ENCODE data around the gene TBC1D20. TPM values are rescaled to one million over a fixed set of nuclear protein-coding genes. Genes with fewer than 3 reads are reported as not detected.

TBC1D20 gene
- total RNA-seq, 1 donor from 2014 or later = 40.6 TPM

DNA sequence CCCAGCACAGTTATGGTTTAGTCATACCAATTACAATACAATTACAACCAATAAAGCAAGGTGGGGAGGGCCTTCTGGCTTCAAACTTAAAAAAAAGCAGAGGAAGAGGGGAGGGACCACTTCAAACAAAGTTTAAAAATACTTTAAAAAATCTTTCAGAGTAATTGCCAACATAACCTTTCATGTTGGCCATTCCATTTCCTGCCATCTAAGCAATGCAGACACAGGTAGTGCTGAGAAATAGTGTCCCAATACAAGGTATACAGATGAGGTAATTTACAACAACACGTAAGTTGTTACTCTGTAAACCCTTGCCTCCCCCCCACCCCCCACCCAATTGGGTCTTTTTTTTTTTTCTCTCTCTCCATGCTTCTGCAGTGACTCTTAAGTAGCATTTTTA, 18.8 kb upstream of the TBC1D20 start:
- no peak overlapping the region for H3K27ac Mint-ChIP-seq (ENCODE audit: unreplicated experiment)
- Histone ChIP-seq H3K4me3 (ENCODE audit: insufficient read depth, low read depth, low read length) (no peak overlapping the region), H3K9me3 (ENCODE audit: insufficient read depth, low read depth, low read length) (no peaks in the 10 kb centered on the region), H2AFZ (ENCODE audit: low read depth, low read length) (no peak overlapping the region), H3K36me3 (ENCODE audit: insufficient read depth, low read length) (peaks cover 50% of the 10 kb centered on the region), H3K79me2 (ENCODE audit: insufficient read depth, low read length) (no peaks in the 10 kb centered on the region), H4K20me1 (ENCODE audit: insufficient read depth, low read length) (peaks cover 31% of the 10 kb centered on the region), H3K27ac (ENCODE audit: low read depth, low read length) (no peak overlapping the region), H3K4me1 (ENCODE audit: insufficient read depth, low read length) (peaks cover 4% of the 10 kb centered on the region), H3K9ac (ENCODE audit: low read length) (no peak overlapping the region), H3K4me2 (ENCODE audit: low read length) (no peak overlapping the region), H3K27me3 (ENCODE audit: insufficient read depth, low read length) (no peaks in the 10 kb centered on the region)
- FAIRE-seq (no peak), DNase-seq (ENCODE audit: low read depth) (no peak)
- no peaks in the 10 kb centered on the region for H3K9me3 Mint-ChIP-seq (ENCODE audit: unreplicated experiment)
- no peak overlapping the region for H3K4me3 Mint-ChIP-seq (ENCODE audit: unreplicated experiment)
- no peak for TF ChIP-seq EZH2 (IDR thresholded peaks at IDR 0.05; ENCODE audit: insufficient read depth, low read length)
- peaks cover 17% of the 10 kb centered on the region for H3K36me3 Mint-ChIP-seq (ENCODE audit: low read depth, unreplicated experiment)
- peaks cover 12% of the 10 kb centered on the region for H3K4me1 Mint-ChIP-seq (ENCODE audit: low read depth, unreplicated experiment)
- no peaks in the 10 kb centered on the region for H3K27me3 Mint-ChIP-seq (ENCODE audit: low read depth, unreplicated experiment)

DNA sequence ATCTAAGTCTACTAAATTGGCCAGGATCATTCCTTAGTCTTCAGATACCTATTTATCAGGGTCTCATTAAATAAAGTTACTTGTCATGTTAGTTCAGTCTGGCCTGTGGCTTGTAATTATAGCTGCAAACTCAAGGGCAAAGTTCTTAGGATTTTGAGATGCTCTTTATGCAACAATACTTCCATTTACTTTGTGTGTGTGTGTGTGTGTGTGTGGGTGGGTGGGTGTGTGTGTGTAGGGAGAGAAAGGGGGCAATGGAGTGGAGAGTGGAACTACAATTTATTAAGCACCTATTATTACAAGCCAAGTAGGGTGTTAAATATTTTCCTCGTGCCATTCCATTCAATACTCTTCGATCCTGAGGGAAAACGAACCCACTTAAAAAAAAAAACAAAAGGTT, 17.7 kb upstream of the TBC1D20 start:
- Histone ChIP-seq H3K36me3 (ENCODE audit: insufficient read depth, low read length) (peaks cover 47% of the 10 kb centered on the region), H3K4me3 (ENCODE audit: insufficient read depth, low read depth, low read length) (no peak overlapping the region), H3K9me3 (ENCODE audit: insufficient read depth, low read depth, low read length) (no peaks in the 10 kb centered on the region), H3K27ac (ENCODE audit: low read depth, low read length) (no peak overlapping the region), H3K4me1 (ENCODE audit: insufficient read depth, low read length) (peaks cover 4% of the 10 kb centered on the region), H3K27me3 (ENCODE audit: insufficient read depth, low read length) (no peaks in the 10 kb centered on the region), H4K20me1 (ENCODE audit: insufficient read depth, low read length) (peaks cover 31% of the 10 kb centered on the region), H3K9ac (ENCODE audit: low read length) (no peak overlapping the region), H3K4me2 (ENCODE audit: low read length) (no peak overlapping the region), H2AFZ (ENCODE audit: low read depth, low read length) (no peak overlapping the region), H3K79me2 (ENCODE audit: insufficient read depth, low read length) (no peaks in the 10 kb centered on the region)
- H3K36me3 Mint-ChIP-seq (ENCODE audit: low read depth, unreplicated experiment) = peaks cover 21% of the 10 kb centered on the region
- no peak overlapping the region for H3K27ac Mint-ChIP-seq (ENCODE audit: unreplicated experiment)
- TF ChIP-seq, protein P1, sequence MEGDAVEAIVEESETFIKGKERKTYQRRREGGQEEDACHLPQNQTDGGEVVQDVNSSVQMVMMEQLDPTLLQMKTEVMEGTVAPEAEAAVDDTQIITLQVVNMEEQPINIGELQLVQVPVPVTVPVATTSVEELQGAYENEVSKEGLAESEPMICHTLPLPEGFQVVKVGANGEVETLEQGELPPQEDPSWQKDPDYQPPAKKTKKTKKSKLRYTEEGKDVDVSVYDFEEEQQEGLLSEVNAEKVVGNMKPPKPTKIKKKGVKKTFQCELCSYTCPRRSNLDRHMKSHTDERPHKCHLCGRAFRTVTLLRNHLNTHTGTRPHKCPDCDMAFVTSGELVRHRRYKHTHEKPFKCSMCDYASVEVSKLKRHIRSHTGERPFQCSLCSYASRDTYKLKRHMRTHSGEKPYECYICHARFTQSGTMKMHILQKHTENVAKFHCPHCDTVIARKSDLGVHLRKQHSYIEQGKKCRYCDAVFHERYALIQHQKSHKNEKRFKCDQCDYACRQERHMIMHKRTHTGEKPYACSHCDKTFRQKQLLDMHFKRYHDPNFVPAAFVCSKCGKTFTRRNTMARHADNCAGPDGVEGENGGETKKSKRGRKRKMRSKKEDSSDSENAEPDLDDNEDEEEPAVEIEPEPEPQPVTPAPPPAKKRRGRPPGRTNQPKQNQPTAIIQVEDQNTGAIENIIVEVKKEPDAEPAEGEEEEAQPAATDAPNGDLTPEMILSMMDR (IDR thresholded peaks at IDR 0.05; ENCODE audit: insufficient read depth, low read depth, low read length) = no peak
- TF ChIP-seq EZH2 (IDR thresholded peaks at IDR 0.05; ENCODE audit: insufficient read depth, low read length) = no peak
- H3K4me3 Mint-ChIP-seq (ENCODE audit: unreplicated experiment) = no peak overlapping the region
- no peaks in the 10 kb centered on the region for H3K27me3 Mint-ChIP-seq (ENCODE audit: low read depth, unreplicated experiment)
- DNase-seq (ENCODE audit: low read depth) (no peak), FAIRE-seq (no peak)
- H3K4me1 Mint-ChIP-seq (ENCODE audit: low read depth, unreplicated experiment) = peaks cover 14% of the 10 kb centered on the region
- no peaks in the 10 kb centered on the region for H3K9me3 Mint-ChIP-seq (ENCODE audit: unreplicated experiment)

DNA sequence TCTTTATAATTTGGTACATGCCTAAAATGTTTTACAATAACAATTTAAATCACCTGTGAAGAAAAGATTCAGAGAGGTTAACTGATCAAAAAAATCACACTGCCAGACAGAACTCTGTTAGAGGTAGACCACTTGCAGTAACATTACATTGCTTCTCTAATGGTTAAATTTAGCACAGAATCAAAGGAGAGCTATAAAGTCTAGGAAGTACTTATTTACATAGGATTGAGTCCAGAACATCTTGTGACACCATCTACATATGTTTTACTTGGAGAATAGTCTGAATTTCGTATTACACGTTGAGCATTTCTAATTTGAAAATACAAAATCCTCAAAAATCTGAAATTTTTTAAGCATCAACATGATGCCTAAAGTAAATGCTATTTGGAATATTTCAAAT, 17.2 kb upstream of the TBC1D20 start:
- H3K36me3 Mint-ChIP-seq (ENCODE audit: low read depth, unreplicated experiment) = peaks cover 25% of the 10 kb centered on the region
- no peaks in the 10 kb centered on the region for H3K9me3 ChIP-seq (ENCODE audit: insufficient read depth, low read depth, low read length)
- no peak overlapping the region for H2AFZ ChIP-seq (ENCODE audit: low read depth, low read length)
- peak overlapping the region; percentile 94 for H3K27ac Mint-ChIP-seq (ENCODE audit: unreplicated experiment)
- no peak overlapping the region for H3K4me2 ChIP-seq (ENCODE audit: low read length)
- no peak for FAIRE-seq
- no peak for TF ChIP-seq EZH2 (IDR thresholded peaks at IDR 0.05; ENCODE audit: insufficient read depth, low read length)
- H3K9me3 Mint-ChIP-seq (ENCODE audit: unreplicated experiment) = no peaks in the 10 kb centered on the region
- no peaks in the 10 kb centered on the region for H3K27me3 Mint-ChIP-seq (ENCODE audit: low read depth, unreplicated experiment)
- peaks cover 31% of the 10 kb centered on the region for H4K20me1 ChIP-seq (ENCODE audit: insufficient read depth, low read length)
- no peaks in the 10 kb centered on the region for H3K79me2 ChIP-seq (ENCODE audit: insufficient read depth, low read length)
- H3K4me3 Mint-ChIP-seq (ENCODE audit: unreplicated experiment) = no peak overlapping the region
- no peak overlapping the region for H3K27ac ChIP-seq (ENCODE audit: low read depth, low read length)
- peaks cover 14% of the 10 kb centered on the region for H3K4me1 Mint-ChIP-seq (ENCODE audit: low read depth, unreplicated experiment)
- H3K4me3 ChIP-seq (ENCODE audit: insufficient read depth, low read depth, low read length) = no peak overlapping the region
- peaks cover 45% of the 10 kb centered on the region for H3K36me3 ChIP-seq (ENCODE audit: insufficient read depth, low read length)
- H3K4me1 ChIP-seq (ENCODE audit: insufficient read depth, low read length) = peaks cover 4% of the 10 kb centered on the region
- H3K27me3 ChIP-seq (ENCODE audit: insufficient read depth, low read length) = no peaks in the 10 kb centered on the region
- DNase-seq (ENCODE audit: low read depth) = no peak
- H3K9ac ChIP-seq (ENCODE audit: low read length) = no peak overlapping the region

Data from astrocyte (in vitro differentiated cells and primary cell).